Activated CD4-positive, alpha-beta T cell treated with anti-CD3 and anti-CD28 coated beads for 36 hours (primary cell): ENCODE data around the gene KRTAP10-10. TPM values are rescaled to one million over a fixed set of nuclear protein-coding genes. Genes with fewer than 3 reads are reported as not detected.
"Not testable (repeated sequence)": the region's sequence is repeated elsewhere in the genome, so short reads cannot be mapped to it uniquely, and the experiment has no call there.

Source experiments
- ATAC-seq: fragments of 200-7000 bp; cut with Tn5 transposase; one replicate; pipeline ENCODE4 v1.10.0; 2021; ENCODE audit warnings: mild to moderate bottlenecking, moderate library complexity
- CTCF ChIA-PET: fragments of 350-600 bp; sonication (Branson Sonifier 250); formaldehyde crosslinking; loops from one replicate; lab custom pipeline; 2021; ENCODE audit warnings: antibody characterized with exemption; lab: Charles Lee
- POLR2A ChIA-PET: fragments of 350-600 bp; sonication (Branson Sonifier 250); formaldehyde crosslinking; loops from one replicate; lab custom pipeline; 2021; ENCODE audit warnings: antibody characterized with exemption, inconsistent platforms; lab: Charles Lee
- DNase-seq: peaks from one replicate; pipeline ENCODE4 v3.0.0-alpha.2; 2020
- H3K27ac Mint-ChIP-seq: one replicate; pipeline ENCODE4 v1.8.0; 2021; ENCODE audit warnings: mixed read lengths
- H3K27me3 Mint-ChIP-seq: one replicate; pipeline ENCODE4 v1.8.0; 2021; ENCODE audit warnings: mixed read lengths
- H3K36me3 Mint-ChIP-seq: one replicate; pipeline ENCODE4 v1.8.0; 2021; ENCODE audit warnings: low read depth, mixed read lengths
- H3K4me1 Mint-ChIP-seq: one replicate; pipeline ENCODE4 v1.8.0; 2021; ENCODE audit warnings: mixed read lengths
- H3K4me3 Mint-ChIP-seq: one replicate; pipeline ENCODE4 v1.8.0; 2021; ENCODE audit warnings: mild to moderate bottlenecking, moderate library complexity, mixed read lengths
- H3K9me3 Mint-ChIP-seq: one replicate; pipeline ENCODE4 v1.8.0; 2021; ENCODE audit warnings: low read depth, mixed read lengths
- intact Hi-C, 2 experiments: fragments of 100-400 bp; cut with DNase I in 1 of 2; cut with micrococcal nuclease in 1 of 2; formaldehyde crosslinking; loops; one replicate each; pipeline versions ENCODE4 v1.14.2 to v1.15.1; 2022 to 2024; cut with DNase I, micrococcal nuclease
- total RNA-seq, 2 experiments: library from RNA; stranded (reverse); gene quantifications; one replicate each; pipeline ENCODE4 v1.2.3, GENCODE V29; 2021

The KRTAP10-10 gene
- total RNA-seq, 2 experiments from 2014 or later: not detected

- intact Hi-C loops: loop anchor here (5.0 kb wide), 2 partner anchors 35 to 70 kb away; partner anchors contain the start of gene KRTAP12-4 (in 1 of the 2)
- Mint-ChIP-seq H3K27ac (no peak overlapping the region), H3K4me1 (peaks cover 45% of the 10 kb centered on the region), H3K27me3 (no peaks in the 10 kb centered on the region), H3K9me3 (peaks cover 20% of the 10 kb centered on the region), H3K4me3 (no peak overlapping the region), H3K36me3 (peaks cover 21% of the 10 kb centered on the region)
- no peak for ATAC-seq
- POLR2A ChIA-PET: no interaction called here
- CTCF ChIA-PET: no interaction called here
- no peak for DNase-seq
These were observed 20.1 kb upstream of the KRTAP10-10 start for GRCh38 chr21:44617071-44617501.

GRCh38 chr21:44618504-44618903 lies 18.7 kb upstream of the KRTAP10-10 start:
- POLR2A ChIA-PET: interaction anchor here (1.0 kb wide), 1 partner anchor 254 kb away, joined by 3 read pairs; no protein-coding TSS in a partner anchor
- intact Hi-C loops: loop anchor here (5.0 kb wide), 2 partner anchors 34 to 71 kb away; partner anchors contain the start of gene KRTAP12-4 (in 1 of the 2)

GRCh38 chr21:44618909-44619308 lies 18.2 kb upstream of the KRTAP10-10 start:
- peak; percentile 67 for DNase-seq
- ChIA-PET CTCF (interaction anchor here (0.5 to 0.8 kb wide), 2 partner anchors 10 to 510 kb away, joined by 3 read pairs; no protein-coding TSS in a partner anchor), POLR2A (interaction anchor here (1.0 kb wide), 1 partner anchor 254 kb away, joined by 3 read pairs; no protein-coding TSS in a partner anchor)
- Mint-ChIP-seq H3K27me3 (no peaks in the 10 kb centered on the region), H3K9me3 (peaks cover 35% of the 10 kb centered on the region), H3K4me1 (peaks cover 45% of the 10 kb centered on the region), H3K4me3 (peak overlapping the region; percentile 18), H3K27ac (peak overlapping the region; percentile 90), H3K36me3 (peaks cover 21% of the 10 kb centered on the region)
- intact Hi-C loops: loop anchor here (5.0 kb wide), 2 partner anchors 33 to 72 kb away; partner anchors contain the start of gene KRTAP12-4 (in 1 of the 2)
- peak; percentile 99 for ATAC-seq

More at GRCh38 chr21:44618504-44618903, 18.7 kb upstream of the KRTAP10-10 start:
- H3K27me3 Mint-ChIP-seq: no peaks in the 10 kb centered on the region
- DNase-seq: peak; percentile 27
- peaks cover 31% of the 10 kb centered on the region for H3K9me3 Mint-ChIP-seq
- CTCF ChIA-PET: interaction anchor here (0.8 kb wide), 1 partner anchor 9 kb away, joined by 3 read pairs; no protein-coding TSS in a partner anchor
- H3K36me3 Mint-ChIP-seq: peaks cover 21% of the 10 kb centered on the region
- peak overlapping the region; percentile 18 for H3K4me3 Mint-ChIP-seq
- peak; percentile 64 for ATAC-seq
- H3K27ac Mint-ChIP-seq: peak overlapping the region; percentile 90
- H3K4me1 Mint-ChIP-seq: peaks cover 45% of the 10 kb centered on the region

- no peaks in the 10 kb centered on the region for H3K27me3 Mint-ChIP-seq
- H3K4me3 Mint-ChIP-seq: no peak overlapping the region
- intact Hi-C loops: loop anchor here (5.0 kb wide), 2 partner anchors 32 to 73 kb away; partner anchors contain the start of gene KRTAP12-4 (in 1 of the 2)
- DNase-seq: no peak
- ChIA-PET POLR2A (no interaction called here), CTCF (interaction anchor here (0.5 kb wide), 1 partner anchor 820 kb away, joined by 3 read pairs; no protein-coding TSS in a partner anchor)
- peaks cover 22% of the 10 kb centered on the region for H3K36me3 Mint-ChIP-seq
- peaks cover 45% of the 10 kb centered on the region for H3K4me1 Mint-ChIP-seq
- peak overlapping the region; percentile 14 for H3K27ac Mint-ChIP-seq
- H3K9me3 Mint-ChIP-seq: peaks cover 45% of the 10 kb centered on the region
- no peak for ATAC-seq
These were observed 17.3 kb upstream of the KRTAP10-10 start for GRCh38 chr21:44619886-44620285.

GRCh38 chr21:44623575-44623974 lies 13.6 kb upstream of the KRTAP10-10 start:
- no peak overlapping the region for H3K4me3 Mint-ChIP-seq
- peaks cover 43% of the 10 kb centered on the region for H3K9me3 Mint-ChIP-seq
- H3K27ac Mint-ChIP-seq: no peak overlapping the region
- intact Hi-C loops: no loop called here
- no peaks in the 10 kb centered on the region for H3K27me3 Mint-ChIP-seq
- ATAC-seq: no peak
- H3K4me1 Mint-ChIP-seq: peaks cover 25% of the 10 kb centered on the region
- CTCF ChIA-PET: no interaction called here
- peaks cover 22% of the 10 kb centered on the region for H3K36me3 Mint-ChIP-seq
- DNase-seq: no peak
- POLR2A ChIA-PET: no interaction called here

- intact Hi-C loops: no loop called here
- DNase-seq (no peak), ATAC-seq (no peak)
- POLR2A ChIA-PET: no interaction called here
- H3K27ac Mint-ChIP-seq: no peak overlapping the region
- H3K4me3 Mint-ChIP-seq: no peak overlapping the region
- CTCF ChIA-PET: no interaction called here
- H3K27me3 Mint-ChIP-seq: no peaks in the 10 kb centered on the region
- H3K36me3 Mint-ChIP-seq: peaks cover 5% of the 10 kb centered on the region
- peaks cover 22% of the 10 kb centered on the region for H3K4me1 Mint-ChIP-seq
- peaks cover 38% of the 10 kb centered on the region for H3K9me3 Mint-ChIP-seq
These were observed 11.4 kb upstream of the KRTAP10-10 start for GRCh38 chr21:44625756-44626155.

GRCh38 chr21:44626262-44626661 lies 10.9 kb upstream of the KRTAP10-10 start:
- Mint-ChIP-seq H3K9me3 (peaks cover 41% of the 10 kb centered on the region), H3K4me1 (peaks cover 21% of the 10 kb centered on the region), H3K27ac (no peak overlapping the region), H3K4me3 (no peak overlapping the region), H3K36me3 (peaks cover 3% of the 10 kb centered on the region), H3K27me3 (no peaks in the 10 kb centered on the region)
- ATAC-seq (no peak), DNase-seq (no peak)
- ChIA-PET POLR2A (no interaction called here), CTCF (no interaction called here)
- intact Hi-C loops: no loop called here

GRCh38 chr21:44626673-44627143 lies 10.4 kb upstream of the KRTAP10-10 start, which contains the start of gene KRTAP10-9:
Gene KRTAP10-9, plus strand, starts transcription at chr21:44627093. Its CDS starts 79 bp downstream, at chr21:44627172.
- ChIA-PET POLR2A (no interaction called here), CTCF (no interaction called here)
- peaks cover 5% of the 10 kb centered on the region for H3K36me3 Mint-ChIP-seq

GRCh38 chr21:44627181-44627822 lies 9.9 kb upstream of the KRTAP10-10 start:
- H3K36me3 Mint-ChIP-seq, H3K27me3 Mint-ChIP-seq, H3K4me3 Mint-ChIP-seq, ATAC-seq, POLR2A ChIA-PET, DNase-seq, intact Hi-C loops, H3K27ac Mint-ChIP-seq, CTCF ChIA-PET: not testable (repeated sequence)
- peaks cover 47% of the 10 kb centered on the region for H3K9me3 Mint-ChIP-seq
- H3K4me1 Mint-ChIP-seq: peaks cover 21% of the 10 kb centered on the region

More at GRCh38 chr21:44626673-44627143, 10.4 kb upstream of the KRTAP10-10 start, which contains the start of gene KRTAP10-9:
- DNase-seq: no peak
- intact Hi-C loops: no loop called here
- Mint-ChIP-seq H3K27me3 (no peaks in the 10 kb centered on the region), H3K27ac (no peak within 1 kb of the TSS), H3K4me3 (no peak within 1 kb of the TSS), H3K9me3 (peaks cover 43% of the 10 kb centered on the region), H3K4me1 (peaks cover 21% of the 10 kb centered on the region)
- no peak for ATAC-seq

GRCh38 chr21:44627831-44628233 lies 9.3 kb upstream of the KRTAP10-10 start:
- H3K27ac Mint-ChIP-seq, intact Hi-C loops, H3K4me3 Mint-ChIP-seq, POLR2A ChIA-PET, H3K27me3 Mint-ChIP-seq, CTCF ChIA-PET, H3K36me3 Mint-ChIP-seq, DNase-seq, ATAC-seq: not testable (repeated sequence)
- H3K9me3 Mint-ChIP-seq: peaks cover 43% of the 10 kb centered on the region
- H3K4me1 Mint-ChIP-seq: peaks cover 21% of the 10 kb centered on the region

- CTCF ChIA-PET: interaction anchor here (0.6 kb wide), 1 partner anchor 74 kb away, joined by 3 read pairs; no protein-coding TSS in a partner anchor
These were observed 8.3 kb upstream of the KRTAP10-10 start for GRCh38 chr21:44628707-44629391.

More at GRCh38 chr21:44628707-44629391, 8.3 kb upstream of the KRTAP10-10 start:
- no peak for ATAC-seq
- Mint-ChIP-seq H3K36me3 (peaks cover 7% of the 10 kb centered on the region), H3K9me3 (peaks cover 41% of the 10 kb centered on the region), H3K27ac (no peak overlapping the region), H3K27me3 (no peaks in the 10 kb centered on the region), H3K4me3 (no peak overlapping the region), H3K4me1 (peaks cover 21% of the 10 kb centered on the region)
- no peak for DNase-seq
- POLR2A ChIA-PET: no interaction called here
- intact Hi-C loops: no loop called here
